Esophagus (tissue), 2 donors: Measurements from ENCODE around the gene SLC29A3. TPM values are rescaled to one million over a fixed set of nuclear protein-coding genes. Genes with fewer than 3 reads are reported as not detected.

Experiments used
- H3K27ac ChIP-seq, 2 donors: one replicate each; pipeline ENCODE4 v1.5.1; 2013; ENCODE audit warnings: low read depth in 2 of 2, mild to moderate bottlenecking in 2 of 2, inconsistent platforms in 1 of 2, low read length in 1 of 2, moderate library complexity in 1 of 2
- H3K27me3 ChIP-seq, 2 donors: one replicate each; pipeline ENCODE4 v1.6.1; 2013; ENCODE audit warnings: low read length in 2 of 2, control low read depth in 1 of 2, mild to moderate bottlenecking in 1 of 2; ENCODE audit not compliant: insufficient read depth in 2 of 2, control insufficient read depth in 1 of 2
- H3K36me3 ChIP-seq, 2 donors: one replicate each; pipeline ENCODE4 v1.6.1; 2013; ENCODE audit warnings: low read length in 1 of 2; ENCODE audit not compliant: control insufficient read depth in 2 of 2, insufficient read depth in 2 of 2
- H3K4me1 ChIP-seq, 2 donors: one replicate each; pipeline ENCODE4 v1.6.1; 2013; ENCODE audit warnings: low read length in 1 of 2; ENCODE audit not compliant: control insufficient read depth in 2 of 2, insufficient read depth in 2 of 2
- H3K4me3 ChIP-seq, 2 donors: one replicate each; pipeline ENCODE4 v1.5.1; 2013; ENCODE audit warnings: low read length in 2 of 2, mild to moderate bottlenecking in 2 of 2, low read depth in 1 of 2, moderate library complexity in 1 of 2
- H3K9me3 ChIP-seq, 2 donors: one replicate each; pipeline ENCODE4 v1.6.1; 2013; ENCODE audit warnings: mild to moderate bottlenecking in 2 of 2, low read depth in 1 of 2, low read length in 1 of 2, moderate library complexity in 1 of 2; ENCODE audit not compliant: control insufficient read depth in 2 of 2, insufficient read depth in 1 of 2
- WGBS, 2 donors: extraction: QIAGEN DNeasy Blood & Tissue Kit; methylation state at CpG; one replicate each; pipeline ENCODE4 v1.1.7; 2013; 5-methylcytosine and 5-hydroxymethylcytosine counted together
- polyA plus RNA-seq, 2 donors: library from polyadenylated mRNA; stranded (reverse); fragments of 200-250 nt; gene quantifications; one replicate each; pipeline ENCODE4 v1.2.3, GENCODE V29; 2013
- donor health status: healthy with polysubstance abuse.
- donor health status: Bipolar disorder and iron deficiency.

Gene SLC29A3
- polyA plus RNA-seq, 2 donors, result 1.3 to 1.9 TPM

GRCh38 chr10:71276873-71277272 lies 42.2 kb upstream of the SLC29A3 start:
- peaks cover 0 to 10% of the 10 kb centered on the region in 2 donors for H3K36me3 ChIP-seq
- H3K27me3 ChIP-seq, result no peaks in the 10 kb centered on the region
- H3K27ac ChIP-seq, result no peak overlapping the region
- peaks cover 0 to 3% of the 10 kb centered on the region in 2 donors for H3K4me1 ChIP-seq
- H3K4me3 ChIP-seq, result no peak overlapping the region
- no peaks in the 10 kb centered on the region for H3K9me3 ChIP-seq
- 86 to 89% methylated on average over 9 of the region's 9 CpGs for WGBS, 2 donors

GRCh38 chr10:71277914-71278665 lies 41.0 kb upstream of the SLC29A3 start:
- Histone ChIP-seq H3K4me1 (no peaks in the 10 kb centered on the region), H3K4me3 (no peak overlapping the region), H3K36me3 (peaks cover 0 to 16% of the 10 kb centered on the region in 2 donors), H3K9me3 (no peaks in the 10 kb centered on the region), H3K27me3 (no peaks in the 10 kb centered on the region), H3K27ac (no peak overlapping the region)
- 87 to 90% methylated on average over 11 of the region's 11 CpGs for WGBS, 2 donors

- Histone ChIP-seq H3K4me1 (no peaks in the 10 kb centered on the region), H3K4me3 (no peak overlapping the region), H3K27me3 (no peaks in the 10 kb centered on the region), H3K9me3 (no peaks in the 10 kb centered on the region), H3K36me3 (peaks cover 0 to 20% of the 10 kb centered on the region in 2 donors), H3K27ac (no peak overlapping the region)
- 76% methylated on average over 19 of the region's 19 CpGs for WGBS, 2 donors
Measured at GRCh38 chr10:71278691-71279588, 40.1 kb upstream of the SLC29A3 start.

- no peaks in the 10 kb centered on the region for H3K4me1 ChIP-seq
Measured at GRCh38 chr10:71279590-71280170, 39.4 kb upstream of the SLC29A3 start.

GRCh38 chr10:71280216-71280615 lies 38.8 kb upstream of the SLC29A3 start:
- Histone ChIP-seq H3K27me3 (no peaks in the 10 kb centered on the region), H3K9me3 (no peaks in the 10 kb centered on the region), H3K27ac (no peak overlapping the region), H3K4me3 (no peak overlapping the region), H3K4me1 (no peaks in the 10 kb centered on the region), H3K36me3 (peaks cover 0 to 22% of the 10 kb centered on the region in 2 donors)
- 79 to 83% methylated on average over 5 of the region's 5 CpGs for WGBS, 2 donors

More at GRCh38 chr10:71279590-71280170, 39.4 kb upstream of the SLC29A3 start:
- no peaks in the 10 kb centered on the region for H3K27me3 ChIP-seq
- H3K36me3 ChIP-seq, result peaks cover 0 to 22% of the 10 kb centered on the region in 2 donors
- WGBS, 2 donors, result 83 to 89% methylated on average over 22 of the region's 22 CpGs
- no peak overlapping the region for H3K27ac ChIP-seq
- no peak overlapping the region for H3K4me3 ChIP-seq
- no peaks in the 10 kb centered on the region for H3K9me3 ChIP-seq

- Histone ChIP-seq H3K27ac (no peak overlapping the region), H3K36me3 (peaks cover 0 to 24% of the 10 kb centered on the region in 2 donors), H3K4me3 (no peak overlapping the region), H3K9me3 (no peaks in the 10 kb centered on the region), H3K4me1 (no peaks in the 10 kb centered on the region), H3K27me3 (no peaks in the 10 kb centered on the region)
- 41 to 63% methylated on average over 3 of the region's 3 CpGs for WGBS, 2 donors
Measured at GRCh38 chr10:71280825-71281224, 38.2 kb upstream of the SLC29A3 start.

- no peaks in the 10 kb centered on the region for H3K4me1 ChIP-seq
- H3K9me3 ChIP-seq, result no peaks in the 10 kb centered on the region
- H3K4me3 ChIP-seq, result no peak overlapping the region
- no peak overlapping the region for H3K27ac ChIP-seq
- 80 to 90% methylated on average over 8 of the region's 8 CpGs for WGBS, 2 donors
- H3K36me3 ChIP-seq, result peaks cover 0 to 30% of the 10 kb centered on the region in 2 donors
- no peaks in the 10 kb centered on the region for H3K27me3 ChIP-seq
Measured at GRCh38 chr10:71281646-71282322, 37.3 kb upstream of the SLC29A3 start.

GRCh38 chr10:71282323-71282680 lies 36.8 kb upstream of the SLC29A3 start:
- H3K9me3 ChIP-seq, result no peaks in the 10 kb centered on the region
- no peak overlapping the region for H3K27ac ChIP-seq
- no peaks in the 10 kb centered on the region for H3K4me1 ChIP-seq
- peaks cover 0 to 35% of the 10 kb centered on the region in 2 donors for H3K36me3 ChIP-seq
- WGBS, 2 donors, result 91% methylated on average over 2 of the region's 2 CpGs
- no peaks in the 10 kb centered on the region for H3K27me3 ChIP-seq
- H3K4me3 ChIP-seq, result no peak overlapping the region

- Histone ChIP-seq H3K4me3 (no peak overlapping the region), H3K36me3 (peaks cover 0 to 45% of the 10 kb centered on the region in 2 donors)
- 80 to 89% methylated on average over 6 of the region's 6 CpGs for WGBS, 2 donors
Measured at GRCh38 chr10:71283410-71283809, 35.6 kb upstream of the SLC29A3 start.

More at GRCh38 chr10:71283410-71283809, 35.6 kb upstream of the SLC29A3 start:
- H3K4me1 ChIP-seq, result no peaks in the 10 kb centered on the region
- no peaks in the 10 kb centered on the region for H3K9me3 ChIP-seq
- H3K27ac ChIP-seq, result no peak overlapping the region
- no peaks in the 10 kb centered on the region for H3K27me3 ChIP-seq
